H54 (cell line): ENCODE measurements around the gene AP1G1.
A peak's percentile ranks its signal among the peaks of the same experiment; 100 is the strongest.
"Not testable (repeated sequence)": the region's sequence is repeated elsewhere in the genome, so short reads cannot be mapped to it uniquely, and the experiment has no call there.

Experiments
- DNase-seq: peaks from one replicate; pipeline ENCODE4 v3.0.0; 2011; ENCODE audit warnings: low spot score, mixed read lengths; ENCODE audit not compliant: insufficient read length
- FAIRE-seq: peaks from 3 replicates; lab custom pipeline; 2011; peaks lifted over from hg19 to GRCh38; lab: Jason Lieb, UNC
- POLR2A ChIP-seq: IDR thresholded peaks from 2 replicates; pipeline ENCODE4 v1.6.1; 2011; ENCODE audit warnings: low read depth, mild to moderate bottlenecking, low read length

AP1G1 gene

GRCh38 chr16:71721066-71721740, 87.4 kb downstream of the AP1G1 start:
- no peak for TF ChIP-seq POLR2A
- no peak for DNase-seq
- FAIRE-seq = no peak

GRCh38 chr16:71712501-71712900, 96.1 kb downstream of the AP1G1 start:
- FAIRE-seq = no peak
- no peak for DNase-seq
- TF ChIP-seq POLR2A = no peak

DNA sequence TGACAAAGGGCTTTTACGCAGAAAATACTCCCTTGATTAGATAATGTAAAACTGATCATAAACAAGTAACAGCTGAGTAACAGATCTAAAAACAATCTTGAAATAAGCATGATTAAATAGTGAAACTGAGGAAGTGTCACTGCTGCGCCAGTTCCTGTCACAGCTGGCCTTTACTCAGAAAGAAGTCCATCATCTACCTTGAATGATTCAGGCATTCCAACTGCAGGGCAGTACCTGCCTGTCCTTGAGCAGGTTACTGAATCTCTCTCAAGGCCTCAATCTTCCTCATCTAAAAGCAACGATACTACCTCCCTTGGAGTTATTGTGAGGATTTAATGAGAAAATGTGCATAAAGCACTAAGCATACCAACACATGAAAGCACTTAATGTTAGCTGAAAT, 96.8 kb downstream of the AP1G1 start:
- TF ChIP-seq POLR2A = no peak
- FAIRE-seq (peak; percentile 20), DNase-seq (no peak)

DNA sequence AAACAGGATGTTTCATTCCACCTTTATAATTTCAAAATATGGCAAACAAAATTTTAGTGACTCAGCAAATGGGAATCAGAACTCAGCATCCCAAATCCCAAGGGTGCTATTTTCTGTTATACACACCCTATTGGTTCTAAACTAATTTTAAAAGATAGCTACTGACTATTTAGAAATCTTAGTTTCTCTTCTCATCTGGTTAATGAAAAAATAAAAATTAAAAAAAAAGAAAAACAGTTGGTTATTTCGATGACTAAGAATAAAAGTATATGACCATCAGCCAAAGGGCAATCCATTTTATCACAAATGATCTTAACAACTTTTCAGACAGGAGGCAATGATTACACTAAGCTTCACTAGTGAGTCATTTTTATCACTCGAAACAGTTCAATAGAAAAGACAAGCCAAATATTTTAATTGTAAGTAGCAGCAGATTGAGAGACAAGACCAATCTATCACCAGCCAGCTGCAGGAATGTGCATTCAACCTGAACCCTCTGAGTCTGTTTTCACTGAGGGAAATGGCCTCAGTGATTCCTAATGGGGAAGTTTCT, 99.3 kb downstream of the AP1G1 start:
- TF ChIP-seq POLR2A = no peak
- FAIRE-seq (peak; percentile 88), DNase-seq (no peak)

DNA sequence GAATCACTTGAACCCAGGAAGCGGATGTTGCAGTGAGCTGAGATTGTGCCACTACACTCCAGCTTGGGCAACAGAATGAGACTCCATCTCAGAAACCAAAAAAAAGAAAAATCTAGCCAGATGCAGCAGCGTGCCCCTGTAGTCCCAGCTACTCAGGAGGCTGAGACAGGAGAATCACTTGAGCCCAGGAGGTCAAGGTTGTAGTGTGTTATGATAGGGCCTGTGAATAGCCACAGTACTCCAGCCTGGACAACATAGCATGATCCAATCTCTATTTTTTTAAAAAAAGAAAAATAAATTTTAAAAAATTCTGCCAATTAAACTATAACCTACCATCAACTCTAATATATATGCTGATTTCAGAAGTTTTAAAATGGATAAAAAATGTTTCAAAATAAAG, 99.9 kb downstream of the AP1G1 start:
- no peak for FAIRE-seq

DNA sequence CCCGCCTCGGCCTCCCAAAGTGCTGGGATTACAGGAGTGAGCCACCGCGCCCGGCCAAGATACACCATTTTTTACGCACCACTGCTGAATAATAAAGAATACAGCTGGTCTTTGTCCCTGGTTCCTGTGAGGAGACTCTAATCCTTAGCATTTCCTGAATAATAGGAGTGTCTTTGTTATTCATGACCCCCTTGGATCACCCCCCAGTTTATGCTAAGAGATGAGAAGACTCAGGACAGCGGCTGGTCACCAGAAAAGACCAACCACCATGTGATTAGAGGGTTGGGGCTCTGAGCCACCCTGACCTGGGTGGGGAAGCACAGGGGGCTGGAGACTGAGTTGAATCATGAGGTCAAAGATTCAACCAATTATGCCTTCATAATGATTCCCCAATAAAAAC, 101.4 kb downstream of the AP1G1 start:
- DNase-seq (no peak), FAIRE-seq (no peak)
- TF ChIP-seq POLR2A = no peak

More for the DNA sequence above, 99.9 kb downstream of the AP1G1 start:
- no peak for TF ChIP-seq POLR2A
- no peak for DNase-seq

DNA sequence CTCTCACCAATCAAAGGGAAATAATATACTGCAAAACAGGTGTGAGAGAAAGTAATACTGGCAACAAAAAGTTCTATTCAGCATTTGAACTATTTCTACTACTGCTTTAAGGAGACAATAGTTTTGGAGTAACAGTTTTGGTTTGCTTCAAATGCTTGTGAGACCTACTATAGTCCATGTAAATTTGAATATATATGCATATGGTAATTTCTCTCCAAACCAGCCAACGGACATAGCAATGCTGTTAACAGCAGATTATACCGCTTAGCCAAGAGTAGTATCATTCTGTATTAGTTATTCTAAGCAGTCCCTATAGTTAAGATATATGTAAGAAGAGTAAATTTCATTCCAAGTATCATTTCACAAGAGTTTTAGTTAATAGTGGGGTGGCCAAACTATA, 102.6 kb downstream of the AP1G1 start:
- no peak for TF ChIP-seq POLR2A
- DNase-seq (no peak), FAIRE-seq (no peak)

DNA sequence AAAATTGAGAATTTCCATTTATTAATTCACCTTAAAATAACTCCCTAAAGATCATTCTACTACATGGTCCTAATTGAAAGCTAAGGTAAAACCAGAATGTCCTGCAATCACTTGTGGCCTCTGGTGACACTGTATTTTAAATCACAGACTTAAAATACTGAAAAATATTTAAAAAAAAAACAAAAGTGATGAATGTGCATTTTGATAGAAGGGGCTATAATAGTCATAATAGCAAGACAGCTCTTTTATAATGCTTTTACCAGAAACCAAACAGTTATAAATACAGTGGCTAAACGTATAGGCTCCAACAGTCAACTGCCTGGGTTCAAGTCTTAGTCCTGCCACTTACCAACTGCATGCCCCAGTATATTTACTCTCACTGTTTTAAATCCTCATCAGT, 105.3 kb downstream of the AP1G1 start:
- DNase-seq (no peak), FAIRE-seq (no peak)
- TF ChIP-seq POLR2A = no peak

GRCh38 chr16:71700831-71701230, 107.8 kb downstream of the AP1G1 start:
- FAIRE-seq = no peak
- no peak for TF ChIP-seq POLR2A

DNA sequence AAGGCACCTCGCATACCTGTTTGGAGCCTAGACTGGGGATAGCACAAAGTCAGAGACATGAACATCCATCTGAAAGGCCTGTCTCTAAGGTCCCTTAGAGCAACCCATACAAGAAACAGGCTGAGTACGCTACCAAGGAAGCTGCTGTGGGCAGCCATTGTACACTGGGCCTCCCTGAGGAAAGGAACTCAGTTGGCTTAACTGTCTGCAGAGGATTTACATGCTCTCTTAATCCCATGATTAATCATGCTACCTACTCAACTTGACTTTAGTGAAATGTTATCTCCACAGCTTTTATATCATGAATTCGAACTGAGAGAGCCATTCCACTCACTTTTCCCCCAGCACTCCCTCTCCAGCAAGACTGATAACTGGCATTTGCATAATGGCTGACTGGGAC, 110.1 kb downstream of the AP1G1 start:
- FAIRE-seq (no peak), DNase-seq (no peak)
- no peak for TF ChIP-seq POLR2A

More at GRCh38 chr16:71700831-71701230, 107.8 kb downstream of the AP1G1 start:
- DNase-seq = no peak

GRCh38 chr16:71693164-71693563, 115.5 kb downstream of the AP1G1 start:
- DNase-seq (no peak), FAIRE-seq (no peak)
- no peak for TF ChIP-seq POLR2A

DNA sequence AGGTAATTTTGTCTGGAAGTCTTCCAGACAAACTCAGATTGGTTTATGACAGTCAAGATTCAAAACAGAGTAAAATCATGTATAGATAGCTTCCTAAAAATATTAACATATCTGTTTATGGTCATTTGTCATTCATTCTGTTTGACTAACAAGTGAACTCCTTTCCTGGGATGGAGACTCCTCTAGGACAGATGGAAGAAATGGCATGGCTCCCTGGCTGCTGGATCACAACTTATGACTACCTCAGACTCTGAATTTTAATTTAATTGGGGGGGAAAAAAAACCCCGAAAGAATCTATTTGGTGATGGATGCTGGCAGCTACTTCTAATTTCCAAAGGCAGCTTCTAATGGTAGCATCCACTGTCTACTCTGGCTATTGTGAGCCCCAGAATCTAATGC, 118.7 kb downstream of the AP1G1 start:
- TF ChIP-seq POLR2A = no peak
- DNase-seq = no peak
- FAIRE-seq = no peak

DNA sequence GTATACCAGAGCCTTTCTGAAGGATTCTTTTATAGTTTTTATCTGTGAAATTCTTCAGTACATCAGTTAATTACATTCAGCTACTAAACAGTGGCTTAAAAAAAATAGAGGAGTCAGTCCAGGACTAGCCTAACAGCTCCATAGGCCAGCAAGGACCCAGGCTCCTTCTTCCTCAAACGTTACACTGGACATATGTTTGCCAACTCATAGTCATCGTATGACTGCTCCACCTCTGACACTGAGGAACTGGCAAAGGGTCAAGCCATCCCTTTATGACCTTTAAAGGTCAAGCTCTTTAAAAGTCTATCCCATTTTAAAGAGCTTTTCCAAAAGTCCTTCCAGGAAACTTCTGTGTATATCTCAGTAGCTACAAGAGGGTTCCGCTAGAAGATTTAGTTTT, 120.8 kb downstream of the AP1G1 start:
- DNase-seq = no peak
- TF ChIP-seq POLR2A = no peak
- FAIRE-seq = no peak

GRCh38 chr16:71684280-71684679, 124.4 kb downstream of the AP1G1 start:
- not testable (repeated sequence) for FAIRE-seq, DNase-seq

DNA sequence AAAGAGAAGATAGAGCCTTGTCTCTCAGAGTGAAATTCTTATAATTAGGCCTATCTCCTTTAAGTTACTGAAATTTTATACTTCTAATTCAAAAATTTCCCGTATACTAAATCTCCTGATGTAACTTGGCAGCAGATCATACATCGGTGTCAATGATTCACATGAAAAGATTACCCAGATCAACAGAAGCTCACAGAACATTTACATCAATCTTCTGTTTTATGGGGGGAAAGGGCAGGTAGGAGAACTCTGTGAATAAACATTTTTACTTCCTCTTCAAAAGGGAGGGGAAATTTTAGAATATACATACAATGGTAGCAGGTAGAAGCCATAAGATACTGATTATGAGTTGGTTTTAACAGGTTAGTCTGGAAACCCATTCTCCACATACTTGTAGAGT, 127.3 kb downstream of the AP1G1 start:
- DNase-seq (no peak), FAIRE-seq (no peak)
- TF ChIP-seq POLR2A = no peak
